K562 (cell line): Measurements from ENCODE around the gene PAN2. TPM values are rescaled to one million over a fixed set of nuclear protein-coding genes. Genes with fewer than 3 reads are reported as not detected.

Experiments
- ATAC-seq: fragments of 200-7000 bp; cut with Tn5 transposase; 3 replicates; pipeline ENCODE4 v1.9.1; 2020; ENCODE audit warnings: moderate library complexity
- BruUV-seq: library from RNA; stranded (reverse); fragments of 400-500 nt; replicated peaks from 2 replicates; lab custom pipeline; 2021; lab: Mats Ljungman, UMichigan
- CTCF ChIA-PET: fragments of 300-600 bp; formaldehyde crosslinking; extraction: SDS; loops from one replicate; lab custom pipeline; 2021; ENCODE audit warnings: low intra/inter-chr PET ratio; lab: Yijun Ruan, JAX
- POLR2A ChIA-PET: fragments of 300-600, 350-650 bp; sonication (Branson Sonifier 250); formaldehyde crosslinking; extraction: SDS; loops from one replicate; lab custom pipeline; 2021; ENCODE audit warnings: antibody characterized with exemption, inconsistent platforms; lab: Yijun Ruan, JAX
- DNase-seq, 4 experiments: peaks; one replicate each; pipeline versions ENCODE4 v3.0.0 to v3.0.0-alpha.2; 2011 to 2018; ENCODE audit warnings: low spot score in 3 of 4, mixed read lengths in 3 of 4; ENCODE audit errors: extremely low read depth in 1 of 4
- FAIRE-seq: peaks from 2 replicates; lab custom pipeline; 2011; peaks lifted over from hg19 to GRCh38; lab: Jason Lieb, UNC
- H2AFZ ChIP-seq: 2 replicates; pipeline ENCODE4 v1.6.0; 2011; ENCODE audit warnings: low read depth, low read length, control low read depth, inconsistent platforms
- H3K27ac ChIP-seq: fragments of 200-600 bp; 3 replicates; pipeline ENCODE4 v1.8.0; 2011; ENCODE audit warnings: low read depth, mild to moderate bottlenecking, control low read depth, inconsistent platforms, low read length, moderate library complexity, mixed read lengths; ENCODE audit errors: extremely low read depth
- H3K27me3 ChIP-seq, 2 experiments: fragments of 300-600 bp in 1 of 2; 2 replicates in 1 of 2; 3 replicates in 1 of 2; pipeline versions ENCODE4 v1.6.0 to v1.8.0; 2011; ENCODE audit warnings: inconsistent platforms in 2 of 2, low read length in 2 of 2, mild to moderate bottlenecking in 1 of 2, mixed read lengths in 1 of 2, moderate library complexity in 1 of 2; ENCODE audit not compliant: control insufficient read depth in 2 of 2, insufficient read depth in 2 of 2
- H3K36me3 ChIP-seq: fragments of 300-600 bp; 3 replicates; pipeline ENCODE4 v1.8.0; 2011; ENCODE audit warnings: mild to moderate bottlenecking, low read length, inconsistent platforms; ENCODE audit not compliant: control insufficient read depth, insufficient read depth
- H3K4me1 ChIP-seq, 2 experiments: fragments of 200-600 bp in 1 of 2; replicated peaks in 1 of 2; 2 replicates in 1 of 2; 3 replicates in 1 of 2; pipeline versions ENCODE4 v1.5.1 to v1.8.0; 2011; ENCODE audit warnings: inconsistent platforms in 2 of 2, low read length in 2 of 2, mild to moderate bottlenecking in 1 of 2, mixed read lengths in 1 of 2, moderate library complexity in 1 of 2; ENCODE audit not compliant: control insufficient read depth in 2 of 2, insufficient read depth in 2 of 2
- H3K4me2 ChIP-seq: 2 replicates; pipeline ENCODE4 v1.6.1; 2011; ENCODE audit warnings: low read length, control low read depth, inconsistent platforms, mixed read lengths; ENCODE audit not compliant: insufficient read depth
- H3K4me3 ChIP-seq: fragments of 200-600 bp; sonication (generic), shearing (Covaris generic); 2 replicates; pipeline ENCODE4 v1.5.1; 2016; ENCODE audit warnings: control low read depth, inconsistent platforms
- H3K79me2 ChIP-seq: fragments of 200-600 bp; 3 replicates; pipeline ENCODE4 v1.8.0; 2011; ENCODE audit warnings: low read length, inconsistent platforms; ENCODE audit not compliant: control insufficient read depth, insufficient read depth
- H3K9ac ChIP-seq, 2 experiments: 2 replicates each; pipeline versions ENCODE4 v1.6.0 to v1.6.1; 2011; ENCODE audit warnings: low read depth in 2 of 2, low read length in 2 of 2, control low read depth in 1 of 2, inconsistent platforms in 1 of 2, mild to moderate bottlenecking in 1 of 2, mixed read lengths in 1 of 2; ENCODE audit not compliant: insufficient read depth in 1 of 2
- H3K9me1 ChIP-seq: one replicate; pipeline ENCODE4 v1.6.0; 2011; ENCODE audit warnings: inconsistent platforms, mild to moderate bottlenecking, low read length, moderate library complexity; ENCODE audit not compliant: control insufficient read depth, insufficient read depth
- H3K9me3 ChIP-seq: replicated peaks from 2 replicates; pipeline ENCODE4 v1.5.1; 2011; ENCODE audit warnings: low read depth, low read length, inconsistent platforms; ENCODE audit not compliant: control insufficient read depth, insufficient read depth
- H4K20me1 ChIP-seq: replicated peaks from 2 replicates; pipeline ENCODE4 v1.6.1; 2011; ENCODE audit warnings: low read length, inconsistent platforms, mixed read lengths; ENCODE audit not compliant: control insufficient read depth, insufficient read depth
- ELK1 ChIP-seq: sonication (generic); formaldehyde crosslinking; IDR thresholded peaks from 2 replicates; pipeline ENCODE4 v1.8.1; 2022; ENCODE audit warnings: missing genetic modification reagents
- KHSRP ChIP-seq: fragments of 450-650 bp; IDR thresholded peaks from 2 replicates; pipeline ENCODE4 v1.6.1; 2017
- NCOA2 ChIP-seq, 2 experiments: fragments of 450-650 bp; IDR thresholded peaks; 2 replicates each; pipeline ENCODE4 v1.6.1; 2018; ENCODE audit warnings: mild to moderate bottlenecking in 2 of 2, moderate library complexity in 1 of 2; ENCODE audit not compliant: partially characterized antibody in 2 of 2
- NR2F6 ChIP-seq: fragments of 450-650 bp; formaldehyde crosslinking; IDR thresholded peaks from 2 replicates; pipeline ENCODE4 v1.4.0; 2020; ENCODE audit warnings: mild to moderate bottlenecking
- NR3C1 ChIP-seq: sonication (generic); formaldehyde crosslinking; IDR thresholded peaks from 2 replicates; pipeline ENCODE4 v1.8.1; 2022; ENCODE audit warnings: missing genetic modification reagents
- RBM17 ChIP-seq: fragments of 200-400 bp; formaldehyde crosslinking; IDR thresholded peaks from 2 replicates; pipeline ENCODE4 v1.6.1; 2017; ENCODE audit warnings: low read depth, mild to moderate bottlenecking, low read length, borderline replicate concordance
- SAFB2 ChIP-seq: fragments of 200-400 bp; formaldehyde crosslinking; IDR thresholded peaks from 2 replicates; pipeline ENCODE4 v1.6.1; 2018; ENCODE audit warnings: borderline replicate concordance, low read length, low read depth, moderate library complexity; ENCODE audit not compliant: severe bottlenecking
- SMARCC2 ChIP-seq: fragments of 450-650 bp; IDR thresholded peaks from 2 replicates; pipeline ENCODE4 v1.6.1; 2017; ENCODE audit warnings: antibody characterized with exemption, moderate library complexity, mild to moderate bottlenecking, low read depth
- TAL1 ChIP-seq: fragments of 450-650 bp; IDR thresholded peaks from 2 replicates; pipeline ENCODE4 v1.6.1; 2016; ENCODE audit warnings: mild to moderate bottlenecking
- TARDBP ChIP-seq: fragments of 450-650 bp; IDR thresholded peaks from 2 replicates; pipeline ENCODE4 v1.6.1; 2016
- TRIM24 ChIP-seq, 2 experiments: fragments of 450-650 bp; IDR thresholded peaks; 2 replicates each; pipeline ENCODE4 v1.6.1; 2016
- WHSC1 ChIP-seq: IDR thresholded peaks from one replicate; pipeline ENCODE4 v1.6.1; 2012; ENCODE audit warnings: low read length, control low read depth, inconsistent platforms
- ZFPM2 ChIP-seq: fragments of 250-450 bp; sonication (Bioruptor Pico); IDR thresholded peaks from 2 replicates; pipeline ENCODE4 v1.5.1; 2022; ENCODE audit warnings: mild to moderate bottlenecking
- ZNF449 ChIP-seq: fragments of 250-450 bp; sonication (Bioruptor Pico); IDR thresholded peaks from 2 replicates; pipeline ENCODE4 v1.8.0; 2022; ENCODE audit warnings: moderate library complexity, mild to moderate bottlenecking, inconsistent platforms
- WGBS: fragments of 100-300 bp; shearing (Covaris generic); methylation state at CpG from one replicate; pipeline ENCODE4 v1.1.6; 2016; ENCODE audit warnings: low coverage, mixed read lengths; ENCODE audit not compliant: insufficient coverage; ENCODE audit errors: missing lambda C conversion rate; 5-methylcytosine and 5-hydroxymethylcytosine counted together
- in situ Hi-C: fragments of 300-500 bp; cut with MboI; formaldehyde crosslinking; loops from 4 replicates; pipeline ENCODE4 v1.15.0; 2018; ENCODE audit warnings: inconsistent platforms, mixed read lengths
- intact Hi-C: fragments of 100-400 bp; cut with micrococcal nuclease; formaldehyde crosslinking; loops from 2 replicates; pipeline ENCODE4 v1.14.2; 2022
- polyA plus RNA-seq, 8 experiments: library from polyadenylated mRNA; depleted of rRNA in 4 of 8; stranded (reverse) in 5 of 8; unstranded in 3 of 8; fragments of >200 nt; fragmentation: Nextera tagmentation in 2 of 8; fragmentation: Illumina TruSeq in 1 of 8; extraction: Ambion mirVana in 2 of 8; extraction: Trizol in 1 of 8; gene quantifications; 2 replicates each; pipeline versions ENCODE4 v1.2.1 to v1.2.3, GENCODE V29; 2011 to 2014; ENCODE audit warnings: inconsistent platforms in 1 of 8, missing spikeins in 1 of 8
- total RNA-seq, 7 experiments: library from RNA; depleted of rRNA in 6 of 7; stranded (reverse); fragments of >200 nt in 6 of 7; fragmentation: Illumina TruSeq in 2 of 7; extraction: Trizol in 2 of 7; gene quantifications; 2 replicates each; pipeline versions ENCODE4 v1.2.1 to v1.2.3, GENCODE V29; 2011 to 2021; ENCODE audit warnings: low replicate concordance in 1 of 7
- TF ChIP-seq, protein P1 (sequence below): fragments of 450-650 bp; IDR thresholded peaks from 2 replicates; pipeline ENCODE4 v1.6.1; 2017; ENCODE audit warnings: antibody characterized with exemption

Gene PAN2
- total and polyA plus RNA-seq, 9 of the 15 experiments (the other 6 are each of a cell fraction or from before 2014, with no cell fraction given): 15.0 to 66.1 (median 25.9) TPM

GRCh38 chr12:56332512-56333196 lies 1.1 kb downstream of the PAN2 start (continued):
- no peak for TF ChIP-seq ELK1 (CRISPR knock-in tag)
- TF ChIP-seq WHSC1: peak; percentile 72
- TF ChIP-seq NCOA2 (IDR thresholded peaks at IDR 0.05; ENCODE audit: partially characterized antibody in 2 of 2): no peak
- no peak for TF ChIP-seq SMARCC2
- peak; percentile 28; the same call in 1 of the 2 replicates for TF ChIP-seq TAL1
- TF ChIP-seq NR2F6 (CRISPR knock-in tag): no peak
- TF ChIP-seq, all 486 proteins: peak for 7

DNA sequence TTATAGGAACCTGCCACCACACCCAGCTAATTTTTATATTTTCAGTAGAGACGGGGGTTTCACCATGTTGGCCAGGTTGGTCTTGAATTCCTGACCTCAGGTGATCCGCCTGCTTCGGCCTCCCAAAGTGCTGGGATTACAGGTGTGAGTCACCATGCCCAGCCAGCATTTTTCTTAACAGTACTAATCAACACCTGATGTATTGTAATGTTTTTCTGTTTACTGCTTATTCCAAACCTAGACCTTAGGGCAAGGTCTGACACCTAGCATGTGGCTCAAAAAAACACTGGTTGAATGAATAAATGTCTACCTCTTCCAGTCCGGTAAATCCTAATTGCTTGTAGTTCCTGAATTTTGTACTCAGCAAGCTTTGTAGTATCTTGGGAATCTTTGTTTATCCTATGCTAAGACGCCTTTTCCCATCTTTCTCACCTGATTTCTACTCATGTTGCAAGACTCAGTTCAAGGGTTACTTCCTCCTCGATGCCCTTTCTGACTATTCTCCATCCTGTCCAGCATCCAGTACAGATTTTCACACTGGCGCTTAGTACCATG lies 2.8 kb downstream of the PAN2 start:
- DNase-seq: no peak
- H4K20me1 ChIP-seq: no peaks in the 10 kb centered on the region
- POLR2A ChIA-PET: interaction anchor here (3.7 kb wide), 1 partner anchor 14 kb away, joined by 26 read pairs; the partner anchor contains the start of gene CNPY2
- FAIRE-seq: no peak
- WGBS: 87% methylated on average over 7 of the region's 7 CpGs
- BruUV-seq: no TSS peak
- H2AFZ ChIP-seq: no peak overlapping the region
- H3K27ac ChIP-seq: no peak overlapping the region; the same call in 2 of the 3 replicates
- no peak overlapping the region for H3K4me2 ChIP-seq
- no peak overlapping the region for H3K9ac ChIP-seq
- ATAC-seq: no peak
- peaks cover 25 to 43% of the 10 kb centered on the region in 2 experiments for H3K4me1 ChIP-seq
- CTCF ChIA-PET: no interaction called here
- peaks cover 17% of the 10 kb centered on the region for H3K79me2 ChIP-seq
- H3K4me3 ChIP-seq: no peak overlapping the region
- intact Hi-C loops: no loop called here
- in situ Hi-C loops: no loop called here
- no peaks in the 10 kb centered on the region for H3K9me1 ChIP-seq
- no peaks in the 10 kb centered on the region for H3K27me3 ChIP-seq
- H3K36me3 ChIP-seq: peaks cover 18% of the 10 kb centered on the region
- H3K9me3 ChIP-seq: no peaks in the 10 kb centered on the region
- TF ChIP-seq, protein P1, sequence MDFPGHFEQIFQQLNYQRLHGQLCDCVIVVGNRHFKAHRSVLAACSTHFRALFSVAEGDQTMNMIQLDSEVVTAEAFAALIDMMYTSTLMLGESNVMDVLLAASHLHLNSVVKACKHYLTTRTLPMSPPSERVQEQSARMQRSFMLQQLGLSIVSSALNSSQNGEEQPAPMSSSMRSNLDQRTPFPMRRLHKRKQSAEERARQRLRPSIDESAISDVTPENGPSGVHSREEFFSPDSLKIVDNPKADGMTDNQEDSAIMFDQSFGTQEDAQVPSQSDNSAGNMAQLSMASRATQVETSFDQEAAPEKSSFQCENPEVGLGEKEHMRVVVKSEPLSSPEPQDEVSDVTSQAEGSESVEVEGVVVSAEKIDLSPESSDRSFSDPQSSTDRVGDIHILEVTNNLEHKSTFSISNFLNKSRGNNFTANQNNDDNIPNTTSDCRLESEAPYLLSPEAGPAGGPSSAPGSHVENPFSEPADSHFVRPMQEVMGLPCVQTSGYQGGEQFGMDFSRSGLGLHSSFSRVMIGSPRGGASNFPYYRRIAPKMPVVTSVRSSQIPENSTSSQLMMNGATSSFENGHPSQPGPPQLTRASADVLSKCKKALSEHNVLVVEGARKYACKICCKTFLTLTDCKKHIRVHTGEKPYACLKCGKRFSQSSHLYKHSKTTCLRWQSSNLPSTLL: no peak
- no peak for TF ChIP-seq SAFB2
- no peak for TF ChIP-seq KHSRP
- no peak for TF ChIP-seq RBM17
- no peak for TF ChIP-seq TRIM24 (IDR thresholded peaks at IDR 0.05)
- TF ChIP-seq ZNF449 (CRISPR knock-in tag): no peak
- no peak for TF ChIP-seq NR3C1 (CRISPR knock-in tag)
- no peak for TF ChIP-seq TARDBP
- TF ChIP-seq ZFPM2 (CRISPR knock-in tag): no peak
